ENCODE results near the gene FUS. TPM values are rescaled to one million over a fixed set of nuclear protein-coding genes. Genes with fewer than 3 reads are reported as not detected.

Gene FUS
- total RNA-seq, 1 experiment from 2014 or later = 629 TPM

- no peak for TF ChIP-seq CTCF (IDR thresholded peaks at IDR 0.05; ENCODE audit: unreplicated experiment)
- intact Hi-C loops (cut with micrococcal nuclease; ENCODE audit: unreplicated experiment) = no loop called here
- CTCF ChIA-PET = interaction anchor here (0.8 kb wide), 1 partner anchor 37 kb away, joined by 3 read pairs; no protein-coding TSS in a partner anchor
- BruUV-seq (replicated peaks) = no TSS peak
- peaks cover 22% of the 10 kb centered on the region for H3K27me3 Mint-ChIP-seq (ENCODE audit: unreplicated experiment)
- no peak overlapping the region for H3K27ac Mint-ChIP-seq (ENCODE audit: unreplicated experiment)
- H3K36me3 Mint-ChIP-seq (ENCODE audit: insufficient read depth, unreplicated experiment) = no peaks in the 10 kb centered on the region
- H3K9me3 Mint-ChIP-seq (ENCODE audit: low read depth, unreplicated experiment) = no peaks in the 10 kb centered on the region
- no peak overlapping the region for H3K4me3 Mint-ChIP-seq (ENCODE audit: low read depth, unreplicated experiment)
- DNase-seq = no peak
- H3K4me1 Mint-ChIP-seq (ENCODE audit: low read depth, unreplicated experiment) = no peaks in the 10 kb centered on the region
Measured at GRCh38 chr16:31225193-31225592, 45.3 kb downstream of the FUS start.

GRCh38 chr16:31228206-31228605 is 48.3 kb downstream of the FUS start:
- BruUV-seq (replicated peaks) = no TSS peak
- Mint-ChIP-seq H3K27me3 (ENCODE audit: unreplicated experiment) (no peaks in the 10 kb centered on the region), H3K4me1 (ENCODE audit: low read depth, unreplicated experiment) (no peaks in the 10 kb centered on the region), H3K36me3 (ENCODE audit: insufficient read depth, unreplicated experiment) (no peaks in the 10 kb centered on the region), H3K9me3 (ENCODE audit: low read depth, unreplicated experiment) (no peaks in the 10 kb centered on the region), H3K4me3 (ENCODE audit: low read depth, unreplicated experiment) (no peak overlapping the region), H3K27ac (ENCODE audit: unreplicated experiment) (no peak overlapping the region)
- TF ChIP-seq CTCF (IDR thresholded peaks at IDR 0.05; ENCODE audit: unreplicated experiment) = no peak
- no peak for DNase-seq
- CTCF ChIA-PET = interaction anchor here (0.5 kb wide), 1 partner anchor 12 kb away, joined by 3 read pairs; no protein-coding TSS in a partner anchor
- intact Hi-C loops (cut with micrococcal nuclease; ENCODE audit: unreplicated experiment) = loop anchor here (1.0 kb wide), 1 partner anchor 21 kb away; no protein-coding TSS in a partner anchor

- H3K9me3 Mint-ChIP-seq (ENCODE audit: low read depth, unreplicated experiment) = peaks cover 2% of the 10 kb centered on the region
- TF ChIP-seq CTCF (IDR thresholded peaks at IDR 0.05; ENCODE audit: unreplicated experiment) = no peak
- intact Hi-C loops (cut with micrococcal nuclease; ENCODE audit: unreplicated experiment) = no loop called here
- H3K4me1 Mint-ChIP-seq (ENCODE audit: low read depth, unreplicated experiment) = no peaks in the 10 kb centered on the region
- H3K27ac Mint-ChIP-seq (ENCODE audit: unreplicated experiment) = no peak overlapping the region
- no peaks in the 10 kb centered on the region for H3K27me3 Mint-ChIP-seq (ENCODE audit: unreplicated experiment)
- DNase-seq = no peak
- no peaks in the 10 kb centered on the region for H3K36me3 Mint-ChIP-seq (ENCODE audit: insufficient read depth, unreplicated experiment)
- no peak overlapping the region for H3K4me3 Mint-ChIP-seq (ENCODE audit: low read depth, unreplicated experiment)
- CTCF ChIA-PET = no interaction called here
- BruUV-seq (replicated peaks) = no TSS peak
Measured at GRCh38 chr16:31229501-31229900, 49.6 kb downstream of the FUS start.

- CTCF ChIA-PET = no interaction called here
- no peak overlapping the region for H3K27ac Mint-ChIP-seq (ENCODE audit: unreplicated experiment)
- H3K4me3 Mint-ChIP-seq (ENCODE audit: low read depth, unreplicated experiment) = no peak overlapping the region
- no peak for DNase-seq
- peaks cover 23% of the 10 kb centered on the region for H3K27me3 Mint-ChIP-seq (ENCODE audit: unreplicated experiment)
- H3K9me3 Mint-ChIP-seq (ENCODE audit: low read depth, unreplicated experiment) = peaks cover 2% of the 10 kb centered on the region
- no peaks in the 10 kb centered on the region for H3K36me3 Mint-ChIP-seq (ENCODE audit: insufficient read depth, unreplicated experiment)
- intact Hi-C loops (cut with micrococcal nuclease; ENCODE audit: unreplicated experiment) = no loop called here
- BruUV-seq (replicated peaks) = no TSS peak
- TF ChIP-seq CTCF (IDR thresholded peaks at IDR 0.05; ENCODE audit: unreplicated experiment) = no peak
- no peaks in the 10 kb centered on the region for H3K4me1 Mint-ChIP-seq (ENCODE audit: low read depth, unreplicated experiment)
Measured at GRCh38 chr16:31238041-31238440, 58.1 kb downstream of the FUS start.

Other genes with a start within 250 kb of the FUS start
- 14.7 and 15.4 TPM in 2 replicates for gene ORAI3, start 231.1 kb upstream of the FUS start, total RNA-seq (2022)
- 28.8 and 30.5 TPM in 2 replicates for gene SETD1A, start 222.4 kb upstream of the FUS start, total RNA-seq (2022)
- 25.3 and 29.2 TPM in 2 replicates for gene HSD3B7, start 194.9 kb upstream of the FUS start, total RNA-seq (2022)
- 0.61 and 1.3 TPM in 2 replicates for gene STX1B, start 169.5 kb upstream of the FUS start, total RNA-seq (2022)
- 100 and 104 TPM in 2 replicates for gene STX4, start 146.6 kb upstream of the FUS start, total RNA-seq (2022)
- 12.5 and 13.0 TPM in 2 replicates for gene ZNF668, start 105.9 kb upstream of the FUS start, total RNA-seq (2022)
- 34.4 and 34.9 TPM in 2 replicates for gene ZNF646, start 105.7 kb upstream of the FUS start, total RNA-seq (2022)
- gene PRSS53, start 91.2 kb upstream of the FUS start, total RNA-seq (2022) = 4.6 and 7.0 TPM in 2 replicates
- gene VKORC1, start 85.3 kb upstream of the FUS start, total RNA-seq (2022) = 80.1 and 86.8 TPM in 2 replicates
- 49.3 and 52.0 TPM in 2 replicates for gene BCKDK, start 71.8 kb upstream of the FUS start, total RNA-seq (2022)
- gene KAT8, start 62.5 kb upstream of the FUS start, total RNA-seq (2022) = 66.6 and 69.9 TPM in 2 replicates
- 108 and 138 TPM in 2 replicates for gene PRSS8, start 44.4 kb upstream of the FUS start, total RNA-seq (2022)
- gene PRSS36, start 30.1 kb upstream of the FUS start, total RNA-seq (2022) = 1.6 TPM in 2 replicates
- 24.3 and 30.9 TPM in 2 replicates for gene PYCARD, start 22.6 kb downstream of the FUS start, total RNA-seq (2022)
- gene TRIM72, start 34.0 kb downstream of the FUS start, total RNA-seq (2022) = not detected in 2 replicates
- gene PYDC1, start 37.0 kb downstream of the FUS start, total RNA-seq (2022) = not detected in 2 replicates
- gene ITGAM, start 79.8 kb downstream of the FUS start, total RNA-seq (2022) = 2.1 and 3.1 TPM in 2 replicates
- gene ITGAX, start 175.0 kb downstream of the FUS start, total RNA-seq (2022) = 1.6 and 3.9 TPM in 2 replicates
- not detected in 2 replicates for gene ITGAD, start 213.2 kb downstream of the FUS start, total RNA-seq (2022)
- gene COX6A2, start 248.2 kb downstream of the FUS start, total RNA-seq (2022) = not detected in 2 replicates

All from Calu3 (cell line).